HG03108 (cell line): ENCODE data around the gene CTRL.
"Not testable (repeated sequence)": the region's sequence is repeated elsewhere in the genome, so short reads cannot be mapped to it uniquely, and the experiment has no call there.

Experiments used
- ATAC-seq: cut with Tn5 transposase; IDR thresholded peaks from one replicate; pipeline ENCODE4 v1.9.1; 2021; ENCODE audit warnings: moderate library complexity; ENCODE audit not compliant: unreplicated experiment

CTRL gene

DNA sequence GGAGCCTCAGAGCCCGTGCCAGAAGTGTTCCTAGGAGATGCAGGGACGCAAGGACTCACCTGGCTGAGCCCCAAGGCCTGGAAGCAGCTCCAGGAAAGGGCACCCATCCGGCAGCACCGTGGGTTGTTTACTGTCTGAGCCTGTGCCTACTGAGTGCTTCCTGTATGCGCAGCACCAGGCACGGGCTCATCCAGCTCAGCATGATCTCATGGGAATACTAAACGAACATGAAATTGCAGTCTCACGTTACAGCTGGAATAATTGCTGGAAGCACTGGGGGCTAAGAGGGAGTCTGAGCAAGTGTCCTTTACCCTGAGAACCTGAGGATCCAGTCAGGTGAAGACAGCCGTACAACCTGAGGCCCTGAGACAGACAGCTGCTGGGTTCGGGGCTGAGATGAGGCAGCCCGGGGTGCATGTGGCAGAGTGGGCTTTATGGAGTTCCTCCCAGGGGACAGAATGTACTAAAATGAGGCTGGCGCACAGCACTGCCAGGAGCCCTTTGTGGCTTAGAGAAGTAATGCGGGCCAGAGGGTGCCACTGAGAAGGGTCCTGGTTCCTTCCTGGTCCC lies 5.4 kb downstream of the CTRL start:
- no peak for ATAC-seq

DNA sequence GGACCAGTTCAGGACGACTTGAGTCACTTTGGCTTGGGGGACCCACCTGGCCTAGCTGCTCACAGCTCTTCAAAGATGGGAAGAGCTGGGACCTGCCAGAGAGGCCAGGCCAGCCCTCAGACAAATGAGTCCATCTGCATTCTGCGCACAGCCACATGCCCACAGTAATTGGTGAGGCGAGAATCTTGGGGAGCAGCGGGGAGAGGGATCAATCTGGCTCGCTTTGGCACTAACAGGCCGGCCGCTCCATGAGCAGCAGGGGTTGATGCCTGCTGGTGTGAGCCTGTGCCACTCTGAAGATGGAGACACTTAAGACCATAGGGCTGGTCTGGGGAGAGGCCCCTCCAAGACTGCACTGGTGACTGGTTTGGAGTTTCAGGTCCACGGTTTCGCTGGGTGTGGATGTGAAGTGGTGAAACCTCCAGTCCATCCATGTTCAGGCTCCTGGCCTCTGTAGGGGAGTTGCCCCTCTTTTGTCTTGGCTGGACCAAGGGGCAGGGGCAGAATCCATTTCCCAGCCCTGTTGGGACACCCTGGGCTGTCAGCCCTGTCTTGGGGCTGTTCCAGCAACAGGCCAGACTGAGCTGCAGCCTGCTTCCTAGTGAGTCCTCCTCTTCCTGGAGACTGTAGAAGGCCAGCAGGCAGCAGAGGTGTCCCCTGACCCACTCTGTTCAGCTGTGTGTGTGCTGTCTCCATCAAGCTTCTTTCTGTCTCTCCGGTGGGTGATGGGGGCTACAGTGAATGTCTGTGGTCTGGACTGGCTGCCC lies 7.3 kb downstream of the CTRL start:
- no peak for ATAC-seq

DNA sequence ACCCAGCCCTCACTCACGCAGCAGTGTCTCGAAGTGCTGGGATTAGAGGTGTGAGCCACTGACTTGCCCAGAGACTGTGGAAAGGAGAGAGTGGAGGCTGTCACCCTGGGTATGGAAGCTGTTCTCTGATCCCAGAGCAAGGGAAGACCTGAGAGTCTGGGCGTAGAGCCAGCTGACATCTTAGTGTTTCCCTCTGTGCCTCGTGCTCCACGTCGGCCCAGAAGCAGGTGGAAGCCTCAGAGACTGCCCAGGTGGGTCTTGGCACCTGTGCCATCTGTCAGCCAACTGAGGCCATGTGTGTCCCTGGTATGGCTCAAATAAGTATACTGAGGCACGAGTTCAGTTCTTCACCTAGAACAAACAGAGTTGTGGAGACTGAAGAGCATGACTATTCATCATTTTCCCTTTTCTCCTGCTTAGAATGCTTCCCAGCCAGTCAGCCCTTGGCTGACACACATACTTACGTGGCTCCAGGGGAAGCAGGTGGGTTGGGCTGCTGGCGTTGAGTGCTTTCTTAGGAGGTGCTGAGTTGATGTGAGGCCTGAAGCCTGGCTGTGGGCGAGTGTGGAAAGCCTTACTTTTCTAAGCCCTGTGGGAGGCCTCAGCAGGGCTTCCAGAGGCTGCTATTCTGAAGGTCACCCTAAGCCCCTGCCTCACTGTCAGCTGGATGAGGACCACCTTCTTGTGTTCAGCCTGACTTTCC lies 8.1 kb downstream of the CTRL start:
- ATAC-seq, result no peak

DNA sequence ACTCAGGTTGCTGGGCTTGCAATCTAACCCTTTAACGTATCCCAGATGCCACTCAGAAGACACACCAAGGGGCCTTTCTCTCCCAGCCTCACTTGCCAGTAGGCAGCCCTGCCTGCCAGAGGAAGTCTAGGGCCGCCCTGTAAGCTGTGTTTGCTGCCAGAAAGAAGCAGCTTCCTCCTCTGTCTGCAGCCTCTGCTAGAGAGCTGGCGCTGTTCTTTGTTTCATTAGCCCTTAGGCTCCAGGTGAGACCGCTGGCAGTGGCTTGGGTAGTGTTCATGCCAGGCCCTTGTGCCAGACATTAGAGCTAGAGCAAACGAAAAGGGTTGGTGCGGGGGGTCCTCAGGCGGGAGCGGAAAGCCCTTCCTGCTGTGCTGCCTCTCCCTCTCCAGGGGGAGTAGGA lies 8.9 kb downstream of the CTRL start:
- ATAC-seq, result no peak

DNA sequence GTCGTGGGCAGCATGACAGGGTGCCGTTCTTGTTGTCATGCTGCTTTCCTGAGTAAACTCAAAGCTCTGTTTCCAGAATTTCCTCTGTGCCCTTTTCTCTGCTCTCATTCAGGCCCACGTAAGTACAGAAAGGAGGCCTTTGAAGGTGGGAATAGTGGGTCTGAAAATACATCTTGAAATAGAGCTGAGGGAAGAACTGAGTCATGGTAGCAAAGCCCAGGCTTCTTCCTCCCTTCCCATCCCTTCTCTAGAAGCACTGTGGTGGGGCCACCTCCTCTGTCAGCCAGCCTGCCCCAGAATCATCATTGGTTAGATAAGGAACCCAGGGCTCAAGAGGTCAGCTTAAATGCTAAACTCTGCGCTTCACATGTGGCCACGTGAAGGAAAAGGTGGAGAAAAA lies 9.4 kb downstream of the CTRL start:
- no peak for ATAC-seq

DNA sequence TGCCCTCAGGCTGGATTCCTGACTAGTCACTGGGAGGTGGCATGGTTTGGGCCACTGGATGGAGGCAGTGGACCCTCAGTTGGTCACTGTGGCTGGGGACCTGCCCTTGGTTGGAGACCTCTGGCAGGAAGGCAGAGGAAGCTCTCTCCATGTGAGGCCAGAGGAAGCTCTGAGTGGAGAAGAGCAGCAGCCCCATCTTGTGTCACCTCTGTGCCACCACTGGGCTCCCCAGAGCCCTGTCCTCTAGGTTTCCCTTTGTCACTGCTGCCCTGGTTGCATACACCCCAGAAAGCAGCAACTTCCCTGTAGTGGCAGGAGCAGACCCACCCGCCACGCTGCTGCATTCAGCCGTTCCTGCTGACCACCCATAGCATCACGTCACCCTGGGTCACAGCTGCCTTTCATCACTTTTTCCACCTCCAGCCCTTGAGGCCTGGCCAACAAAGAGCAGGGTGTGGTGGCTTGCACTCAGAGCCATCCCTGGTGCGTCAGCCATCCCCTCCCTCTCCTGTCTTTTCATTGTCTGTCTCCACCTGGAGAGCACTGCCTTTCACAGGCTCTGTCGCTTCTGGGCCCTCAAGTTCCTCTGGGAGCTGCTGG lies 11.9 kb downstream of the CTRL start:
- no peak for ATAC-seq

DNA sequence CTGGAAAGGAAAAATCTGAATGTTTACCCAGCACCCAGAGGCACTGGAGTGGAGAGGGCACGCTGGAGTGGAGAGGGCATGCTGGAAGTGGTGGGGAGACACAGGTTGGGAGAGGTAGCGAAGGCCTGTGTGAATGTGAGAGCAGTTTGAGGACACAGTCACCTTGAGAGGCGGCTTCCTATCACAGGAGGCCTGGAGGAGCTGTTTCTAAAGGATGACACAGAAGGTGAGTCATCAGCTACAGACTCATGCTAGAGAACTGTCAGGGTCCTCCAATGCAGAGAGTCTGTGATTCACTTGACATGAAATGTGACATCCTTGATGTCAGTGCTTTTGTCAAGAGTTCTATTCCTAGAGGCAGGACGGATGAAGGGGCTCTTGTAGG lies 13.8 kb downstream of the CTRL start:
- ATAC-seq, result no peak

DNA sequence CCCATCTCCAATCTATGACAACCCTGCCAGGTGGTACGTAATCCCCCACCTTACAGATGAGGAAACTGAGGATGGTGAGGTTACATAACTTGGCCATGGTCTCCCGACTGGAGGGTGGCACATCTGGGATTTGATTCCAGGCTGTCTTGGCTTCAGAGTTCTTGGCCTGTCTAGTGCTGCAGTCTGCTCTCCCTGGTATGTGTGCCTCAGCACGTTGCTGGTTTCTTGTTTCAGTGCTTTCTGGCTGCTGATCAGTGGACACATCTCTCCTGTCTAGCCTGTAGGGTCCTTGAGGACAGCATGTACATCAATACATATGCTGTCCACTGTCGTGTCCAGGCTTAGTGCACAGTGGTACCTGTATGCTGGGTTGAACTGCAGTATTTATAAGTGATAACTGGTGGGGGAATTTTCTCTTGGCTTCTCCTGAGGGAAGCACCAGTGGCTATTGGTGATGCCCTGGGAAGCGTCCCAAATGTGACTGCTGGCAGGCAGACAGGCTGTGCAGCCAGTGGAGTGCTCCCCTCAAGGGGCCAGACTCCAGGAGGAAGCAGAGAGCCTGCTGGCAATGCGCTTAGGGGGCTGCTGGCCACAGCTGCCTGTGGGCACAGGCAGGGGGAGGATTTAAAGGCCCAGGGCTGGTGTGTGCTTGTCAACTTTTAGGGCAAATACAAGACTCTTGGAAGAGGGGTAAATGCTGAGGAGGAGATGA lies 14.4 kb downstream of the CTRL start:
- no peak for ATAC-seq

DNA sequence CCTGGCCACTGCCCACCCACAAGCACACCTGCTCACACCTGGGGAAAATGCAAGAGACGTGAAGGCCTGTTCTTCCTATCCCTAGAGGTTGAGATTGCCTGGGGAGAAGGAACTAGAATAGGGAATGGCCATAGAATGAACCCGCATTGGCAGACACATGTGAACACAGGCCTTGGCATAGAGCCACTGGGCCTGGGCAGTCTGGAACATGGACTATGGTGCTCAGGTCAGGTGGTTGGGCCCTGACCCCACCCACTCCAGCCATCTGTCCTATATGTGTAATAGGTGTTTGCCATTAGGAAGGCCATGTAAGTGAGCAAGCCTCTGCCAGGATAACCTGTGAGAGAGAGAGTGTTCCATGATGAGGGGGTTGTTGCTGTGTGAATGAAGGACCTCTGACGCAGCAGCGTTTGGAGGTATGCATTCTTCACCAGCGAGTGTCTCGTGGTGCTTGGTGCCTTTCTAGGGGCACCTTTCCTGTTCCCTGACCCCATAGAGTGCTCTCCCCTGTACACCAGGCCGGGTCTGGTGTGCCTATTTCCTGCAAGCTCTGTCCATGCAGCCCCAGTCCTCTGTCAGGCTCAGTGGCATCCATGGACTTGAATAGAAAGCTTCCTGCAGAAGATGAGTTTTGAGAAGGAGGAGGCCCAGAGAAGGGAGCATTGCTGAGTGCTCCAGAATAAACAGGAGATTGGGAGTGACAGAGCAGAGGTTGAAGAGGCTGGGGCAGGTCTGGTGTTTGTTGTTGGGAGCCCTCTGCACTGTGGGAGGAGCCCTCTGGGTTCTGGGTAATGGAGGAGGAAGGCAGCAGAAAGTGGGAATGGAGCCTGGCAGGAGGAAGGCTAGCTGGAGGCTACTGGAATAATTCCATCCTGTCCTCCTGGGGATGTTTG lies 15.6 kb downstream of the CTRL start:
- no peak for ATAC-seq

DNA sequence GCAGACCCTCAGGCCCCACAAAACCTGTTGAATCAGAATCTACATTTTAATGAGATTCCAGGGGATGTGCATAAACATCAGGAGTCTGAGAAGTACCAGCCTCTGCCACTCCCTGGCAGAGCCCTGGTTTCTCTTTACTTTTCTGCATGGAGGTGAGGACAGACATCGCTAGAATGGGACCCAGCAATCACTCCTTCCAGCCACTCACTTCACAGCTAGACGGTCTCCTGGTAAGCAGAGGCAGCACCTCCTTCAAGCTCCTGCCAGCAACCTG lies 16.2 kb downstream of the CTRL start:
- ATAC-seq, result not testable (repeated sequence)

DNA sequence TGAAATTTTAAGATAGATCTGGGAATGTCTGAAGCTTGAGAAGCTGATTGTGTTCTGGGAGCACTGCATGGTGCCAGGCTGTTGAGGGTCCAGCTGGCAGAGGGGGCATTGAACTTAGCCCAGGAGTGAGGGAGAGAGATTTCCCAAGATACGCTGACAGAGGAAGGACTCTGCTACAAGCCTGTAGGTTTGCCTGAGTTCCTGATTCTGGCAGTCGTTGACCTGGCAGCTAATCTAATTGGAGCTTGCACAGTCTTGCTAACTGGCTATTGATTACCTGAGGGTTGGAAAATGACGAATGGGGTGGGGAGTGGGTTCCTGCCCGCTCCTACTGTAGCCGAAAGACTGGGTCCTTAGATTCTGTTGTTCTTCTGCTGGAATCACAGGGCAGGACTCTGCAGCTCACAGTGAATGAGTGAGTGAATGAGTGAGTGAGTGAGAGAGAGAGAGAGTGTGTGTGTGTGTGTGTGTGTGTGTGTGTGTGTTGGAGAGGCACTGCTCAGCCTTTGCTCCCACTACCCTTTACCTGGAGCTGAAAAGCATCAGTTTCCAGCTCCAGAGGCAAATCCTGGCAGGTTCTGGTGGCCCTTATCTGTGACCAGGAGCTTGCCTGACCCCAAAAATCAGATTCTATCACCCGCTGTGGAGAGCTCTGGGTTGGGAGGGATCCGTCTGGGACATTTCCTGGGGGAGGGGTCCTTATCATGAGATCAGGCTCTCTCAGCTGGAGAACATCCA lies 16.7 kb downstream of the CTRL start:
- ATAC-seq, result no peak

DNA sequence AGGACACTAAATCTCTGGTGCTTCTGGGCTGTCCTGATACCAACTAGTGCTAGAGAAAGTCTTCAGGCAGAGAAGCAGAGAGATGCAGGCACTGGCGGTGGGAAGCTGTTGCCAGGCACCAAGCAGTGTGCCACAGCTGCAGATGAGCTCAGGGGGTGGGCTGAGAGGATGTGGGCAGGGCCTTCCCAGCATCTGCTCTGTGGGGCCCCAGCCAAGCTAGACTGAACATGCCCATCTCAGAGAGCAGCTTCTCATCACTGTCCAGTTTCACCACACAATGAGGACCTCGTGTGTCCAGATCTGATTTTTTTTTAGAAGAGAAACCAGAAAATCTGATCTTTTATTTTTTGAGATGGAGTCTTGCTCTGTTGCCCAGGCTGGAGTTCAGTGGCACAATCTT lies 21.5 kb downstream of the CTRL start:
- ATAC-seq, result no peak

DNA sequence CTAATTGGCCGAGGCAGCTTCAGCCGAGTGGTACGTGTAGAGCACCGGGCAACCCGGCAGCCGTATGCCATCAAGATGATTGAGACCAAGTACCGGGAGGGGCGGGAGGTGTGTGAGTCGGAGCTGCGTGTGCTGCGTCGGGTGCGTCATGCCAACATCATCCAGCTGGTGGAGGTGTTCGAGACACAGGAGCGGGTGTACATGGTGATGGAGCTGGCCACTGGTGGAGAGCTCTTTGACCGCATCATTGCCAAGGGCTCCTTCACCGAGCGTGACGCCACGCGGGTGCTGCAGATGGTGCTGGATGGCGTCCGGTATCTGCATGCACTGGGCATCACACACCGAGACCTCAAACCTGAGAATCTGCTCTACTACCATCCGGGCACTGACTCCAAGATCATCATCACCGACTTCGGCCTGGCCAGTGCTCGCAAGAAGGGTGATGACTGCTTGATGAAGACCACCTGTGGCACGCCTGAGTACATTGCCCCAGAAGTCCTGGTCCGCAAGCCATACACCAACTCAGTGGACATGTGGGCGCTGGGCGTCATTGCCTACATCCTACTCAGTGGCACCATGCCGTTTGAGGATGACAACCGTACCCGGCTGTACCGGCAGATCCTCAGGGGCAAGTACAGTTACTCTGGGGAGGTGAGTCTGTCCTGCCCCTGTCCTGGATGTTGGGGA lies 22.5 kb downstream of the CTRL start:
- ATAC-seq, result no peak

DNA sequence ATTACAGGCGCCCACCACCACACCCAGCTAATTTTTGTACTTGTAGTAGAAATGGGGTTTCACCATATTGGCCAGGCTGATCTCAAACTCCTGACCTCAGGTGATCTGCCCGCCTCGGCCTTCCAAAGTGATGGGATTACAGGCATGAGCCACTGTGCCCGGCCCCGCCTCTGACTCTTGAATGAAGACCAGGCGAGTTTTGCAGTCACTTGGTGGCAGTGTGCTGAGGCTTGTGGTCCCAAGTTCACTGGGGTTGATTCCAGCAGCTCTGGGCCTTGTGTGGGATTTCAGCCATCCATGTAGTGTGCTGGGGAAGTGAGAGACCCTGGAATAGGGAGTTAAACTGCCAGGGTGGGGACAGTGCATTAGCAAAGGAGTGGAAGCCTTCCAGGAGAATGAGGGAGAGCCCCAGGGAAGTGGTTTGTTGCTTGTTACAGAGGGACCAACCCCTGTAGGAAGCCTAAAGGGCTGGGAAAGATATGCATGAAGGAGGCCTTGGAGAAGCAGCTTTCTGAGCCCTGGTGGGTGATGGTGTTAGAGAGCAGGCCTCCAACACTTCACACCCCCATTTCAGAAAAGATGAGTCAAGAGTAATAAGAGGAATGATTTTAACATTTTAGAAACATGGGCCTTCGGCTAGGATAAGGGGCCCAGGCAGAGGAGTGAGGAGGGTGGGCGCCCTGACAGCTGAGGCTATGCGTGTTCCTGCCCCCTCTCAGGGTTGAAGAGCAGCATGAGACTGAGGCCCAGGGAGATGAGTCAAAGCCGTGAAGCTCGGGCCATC lies 24.1 kb downstream of the CTRL start:
- ATAC-seq, result no peak

DNA sequence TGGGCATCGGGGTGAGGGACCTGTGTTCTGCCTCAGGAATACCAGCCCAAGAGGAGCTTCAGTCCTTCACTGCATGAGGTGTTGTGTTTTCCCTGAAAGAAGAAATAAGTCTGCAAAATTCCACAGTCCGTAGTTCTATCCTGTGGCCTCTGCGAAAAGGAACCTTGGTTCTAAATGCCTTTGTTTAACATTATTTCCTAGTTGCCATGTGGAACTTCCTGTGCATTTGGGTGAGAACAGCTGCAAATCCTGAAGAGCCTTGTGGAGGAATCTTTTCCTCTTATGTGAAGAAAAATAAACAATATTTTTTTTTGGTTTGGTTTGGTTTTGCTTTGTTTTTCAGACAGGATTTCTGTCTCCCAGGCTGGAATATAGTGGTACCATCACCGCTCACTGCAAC lies 28.8 kb downstream of the CTRL start:
- no peak for ATAC-seq

DNA sequence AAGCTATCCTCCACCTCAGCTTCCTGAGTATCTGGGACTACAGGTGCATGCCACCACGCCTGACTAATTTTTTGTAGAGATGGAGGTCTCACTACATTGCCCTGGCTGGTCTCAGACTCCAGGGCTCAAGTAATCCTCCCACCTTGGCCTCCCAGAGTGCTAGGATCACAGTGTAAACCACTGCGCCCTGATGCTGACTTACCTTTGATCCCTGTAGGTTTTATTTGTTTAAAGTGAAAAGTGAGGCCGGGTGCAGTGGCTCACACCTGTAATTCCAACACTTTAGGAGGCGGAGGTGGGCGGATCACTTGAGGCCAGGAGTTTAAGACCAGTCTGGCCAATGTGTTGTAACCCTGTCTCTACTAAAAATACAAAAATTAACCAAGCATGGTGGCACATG lies 29.9 kb downstream of the CTRL start:
- no peak for ATAC-seq

DNA sequence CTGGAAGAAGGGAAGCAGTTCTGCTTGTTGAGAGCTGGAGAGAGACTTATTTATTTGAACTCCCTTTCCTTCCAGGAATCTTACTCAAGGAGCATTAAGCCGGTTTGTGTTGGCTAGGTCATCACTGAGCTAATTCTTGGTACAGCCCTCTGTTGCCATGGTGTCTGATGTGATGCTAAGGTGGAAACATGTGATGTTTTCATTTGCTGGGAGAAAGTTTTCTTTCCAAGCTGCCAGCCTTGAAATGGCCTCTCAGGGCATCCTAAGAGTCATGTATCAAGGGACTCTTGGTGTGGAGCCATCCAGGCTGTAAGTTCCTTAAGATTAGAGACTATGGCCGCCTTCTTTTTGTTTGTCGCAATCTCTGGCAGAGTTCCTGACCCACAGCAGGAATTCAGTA lies 34.4 kb downstream of the CTRL start:
- no peak for ATAC-seq

DNA sequence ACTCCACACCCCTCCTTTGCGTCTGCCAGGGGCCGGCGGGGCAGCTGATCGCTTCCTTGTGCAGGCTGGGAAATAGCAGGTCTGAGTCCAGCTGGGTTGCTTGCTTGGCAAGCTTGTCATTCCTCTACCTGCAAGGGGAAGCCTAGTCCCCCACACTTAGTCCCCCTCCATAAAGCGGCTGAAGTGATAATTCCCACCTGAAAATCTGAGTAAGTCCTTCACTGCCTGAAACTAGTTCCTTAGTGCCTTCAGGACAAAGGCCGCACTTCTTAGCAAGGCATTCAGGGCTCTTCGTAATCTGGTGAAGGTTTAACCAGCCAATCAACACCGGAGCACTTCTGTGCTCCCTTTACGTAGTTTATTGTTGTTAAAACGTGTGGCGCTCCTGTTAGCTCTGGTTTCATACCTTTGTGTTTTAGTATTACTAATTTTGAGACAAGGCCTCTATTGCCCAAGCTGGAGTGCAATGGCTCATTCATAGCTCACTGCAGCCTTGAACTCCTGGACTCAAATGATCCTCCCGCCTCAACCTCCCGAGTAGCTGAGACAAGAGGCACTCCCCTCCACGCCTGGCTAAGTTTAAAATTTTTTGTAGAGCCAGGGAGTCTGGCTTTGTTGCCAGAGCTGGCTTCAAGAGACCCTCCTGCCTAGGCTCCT lies 37.8 kb downstream of the CTRL start:
- no peak for ATAC-seq
